ENCODE data around the gene BCO2. TPM values are rescaled to one million over a fixed set of nuclear protein-coding genes. Genes with fewer than 3 reads are reported as not detected.

Gene BCO2
- total RNA-seq, 1 donor from 2014 or later: 2.6 TPM

GRCh38 chr11:112241486-112241885, 66.2 kb downstream of the BCO2 start:
- TF ChIP-seq CTCF (IDR thresholded peaks at IDR 0.05; ENCODE audit: unreplicated experiment): no peak
- H3K9me3 Mint-ChIP-seq (ENCODE audit: unreplicated experiment): no peaks in the 10 kb centered on the region
- DNase-seq (ENCODE audit: low spot score): no peak
- peaks cover 3% of the 10 kb centered on the region for H3K27me3 Mint-ChIP-seq (ENCODE audit: unreplicated experiment)
- no peaks in the 10 kb centered on the region for H3K4me1 Mint-ChIP-seq (ENCODE audit: unreplicated experiment)
- H3K36me3 Mint-ChIP-seq (ENCODE audit: low read depth, unreplicated experiment): peaks cover 22% of the 10 kb centered on the region
- H3K4me3 Mint-ChIP-seq (ENCODE audit: unreplicated experiment): no peak overlapping the region
- H3K27ac Mint-ChIP-seq (ENCODE audit: unreplicated experiment): no peak overlapping the region

- H3K36me3 Mint-ChIP-seq (ENCODE audit: low read depth, unreplicated experiment): peaks cover 12% of the 10 kb centered on the region
These were observed 71.9 kb downstream of the BCO2 start for GRCh38 chr11:112247201-112247600.

GRCh38 chr11:112248201-112248600, 72.9 kb downstream of the BCO2 start:
- Mint-ChIP-seq H3K27me3 (ENCODE audit: unreplicated experiment) (peaks cover 3% of the 10 kb centered on the region), H3K9me3 (ENCODE audit: unreplicated experiment) (no peaks in the 10 kb centered on the region), H3K4me1 (ENCODE audit: unreplicated experiment) (no peaks in the 10 kb centered on the region), H3K4me3 (ENCODE audit: unreplicated experiment) (no peak overlapping the region), H3K27ac (ENCODE audit: unreplicated experiment) (no peak overlapping the region), H3K36me3 (ENCODE audit: low read depth, unreplicated experiment) (peaks cover 6% of the 10 kb centered on the region)
- no peak for DNase-seq (ENCODE audit: low spot score)
- TF ChIP-seq CTCF (IDR thresholded peaks at IDR 0.05; ENCODE audit: unreplicated experiment): no peak

More at GRCh38 chr11:112247201-112247600, 71.9 kb downstream of the BCO2 start:
- Mint-ChIP-seq H3K27ac (ENCODE audit: unreplicated experiment) (no peak overlapping the region), H3K4me1 (ENCODE audit: unreplicated experiment) (no peaks in the 10 kb centered on the region), H3K27me3 (ENCODE audit: unreplicated experiment) (peaks cover 3% of the 10 kb centered on the region), H3K4me3 (ENCODE audit: unreplicated experiment) (no peak overlapping the region), H3K9me3 (ENCODE audit: unreplicated experiment) (no peaks in the 10 kb centered on the region)
- no peak for TF ChIP-seq CTCF (IDR thresholded peaks at IDR 0.05; ENCODE audit: unreplicated experiment)
- no peak for DNase-seq (ENCODE audit: low spot score)

GRCh38 chr11:112249871-112250610, 74.7 kb downstream of the BCO2 start:
- H3K36me3 Mint-ChIP-seq (ENCODE audit: low read depth, unreplicated experiment): no peaks in the 10 kb centered on the region
- H3K27ac Mint-ChIP-seq (ENCODE audit: unreplicated experiment): no peak overlapping the region
- H3K27me3 Mint-ChIP-seq (ENCODE audit: unreplicated experiment): peaks cover 4% of the 10 kb centered on the region
- H3K4me1 Mint-ChIP-seq (ENCODE audit: unreplicated experiment): no peaks in the 10 kb centered on the region
- no peak for TF ChIP-seq CTCF (IDR thresholded peaks at IDR 0.05; ENCODE audit: unreplicated experiment)
- no peaks in the 10 kb centered on the region for H3K9me3 Mint-ChIP-seq (ENCODE audit: unreplicated experiment)
- no peak for DNase-seq (ENCODE audit: low spot score)
- no peak overlapping the region for H3K4me3 Mint-ChIP-seq (ENCODE audit: unreplicated experiment)

- Mint-ChIP-seq H3K27ac (ENCODE audit: unreplicated experiment) (no peak overlapping the region), H3K9me3 (ENCODE audit: unreplicated experiment) (no peaks in the 10 kb centered on the region), H3K36me3 (ENCODE audit: low read depth, unreplicated experiment) (no peaks in the 10 kb centered on the region), H3K27me3 (ENCODE audit: unreplicated experiment) (peaks cover 2% of the 10 kb centered on the region), H3K4me1 (ENCODE audit: unreplicated experiment) (no peaks in the 10 kb centered on the region), H3K4me3 (ENCODE audit: unreplicated experiment) (no peak overlapping the region)
- TF ChIP-seq CTCF (IDR thresholded peaks at IDR 0.05; ENCODE audit: unreplicated experiment): no peak
- DNase-seq (ENCODE audit: low spot score): no peak
These were observed 78.4 kb downstream of the BCO2 start for GRCh38 chr11:112253605-112254242.
